T-cell (primary cell): ENCODE measurements around the gene USP6NL. TPM values are rescaled to one million over a fixed set of nuclear protein-coding genes. Genes with fewer than 3 reads are reported as not detected.

Source experiments
- ATAC-seq, 4 experiments: fragments of 200-7000 bp in 3 of 4; fragments of 150-1000 bp in 1 of 4; cut with Tn5 transposase; replicated peaks in 1 of 4; 1 replicate in 3 of 4; 2 replicates in 1 of 4; pipeline ENCODE4 v1.10.0; 2021; ENCODE audit warnings: moderate library complexity in 3 of 4, mild to moderate bottlenecking in 2 of 4, moderate number of reproducible peaks in 1 of 4
- CTCF ChIA-PET, 2 donors: fragments of 300-600 bp; sonication (Branson Sonifier 250); formaldehyde crosslinking; loops; one replicate each; lab custom pipeline; 2022; ENCODE audit warnings: antibody characterized with exemption in 2 of 2; lab: Charles Lee
- POLR2A ChIA-PET, 2 donors: fragments of 300-600 bp; sonication (Branson Sonifier 250); formaldehyde crosslinking; loops; one replicate each; lab custom pipeline; 2022; ENCODE audit warnings: antibody characterized with exemption in 2 of 2; lab: Charles Lee
- DNase-seq, 35 experiments: peaks; one replicate each; pipeline versions ENCODE4 v3.0.0 to v3.0.0-alpha.2; 2013 to 2023
- H3K27ac ChIP-seq: one replicate; pipeline ENCODE4 v1.5.1; 2013; ENCODE audit warnings: low read length
- H3K27me3 ChIP-seq, 2 experiments: replicated peaks in 1 of 2; 1 replicate in 1 of 2; 2 replicates in 1 of 2; pipeline versions ENCODE4 v1.6.1 to v1.7.0; 2013; ENCODE audit warnings: low read length in 1 of 2, mixed read lengths in 1 of 2; ENCODE audit not compliant: control insufficient read depth in 2 of 2, insufficient read depth in 2 of 2; ENCODE audit errors: extremely low read depth in 1 of 2
- H3K36me3 ChIP-seq, 2 donors: 1 replicate in 1 of 2; 2 replicates in 1 of 2; pipeline versions ENCODE4 v1.6.1 to v1.7.0; 2013; ENCODE audit warnings: low read length in 1 of 2; ENCODE audit not compliant: control insufficient read depth in 2 of 2, insufficient read depth in 1 of 2; ENCODE audit errors: extremely low read depth in 1 of 2
- H3K4me1 ChIP-seq, 2 experiments: 1 replicate in 1 of 2; 2 replicates in 1 of 2; pipeline versions ENCODE4 v1.6.1 to v1.7.0; 2013; ENCODE audit warnings: low read length in 2 of 2, mixed read lengths in 1 of 2; ENCODE audit not compliant: insufficient read depth in 2 of 2, control insufficient read depth in 1 of 2; ENCODE audit errors: extremely low read depth in 1 of 2
- H3K4me3 ChIP-seq, 2 donors: 1 replicate in 1 of 2; 2 replicates in 1 of 2; pipeline versions ENCODE4 v1.5.1 to v1.7.0; 2013; ENCODE audit warnings: mild to moderate bottlenecking in 2 of 2, low read length in 1 of 2, moderate library complexity in 1 of 2; ENCODE audit not compliant: control insufficient read depth in 1 of 2; ENCODE audit errors: extremely low read depth in 1 of 2
- H3K9me3 ChIP-seq: 2 replicates; pipeline ENCODE4 v1.7.0; 2013
- H3K27ac Mint-ChIP-seq, 2 donors: one replicate each; pipeline ENCODE4 v1.8.0; 2020 to 2021; ENCODE audit warnings: mild to moderate bottlenecking in 2 of 2, mixed read lengths in 2 of 2
- H3K27me3 Mint-ChIP-seq, 2 donors: one replicate each; pipeline ENCODE4 v1.8.0; 2021 to 2022; ENCODE audit warnings: mixed read lengths in 2 of 2
- H3K36me3 Mint-ChIP-seq: one replicate; pipeline ENCODE4 v1.8.0; 2021; ENCODE audit warnings: mixed read lengths
- H3K4me1 Mint-ChIP-seq, 3 donors: one replicate each; pipeline ENCODE4 v1.8.0; 2020 to 2022; ENCODE audit warnings: mixed read lengths in 3 of 3, mild to moderate bottlenecking in 1 of 3
- H3K4me3 Mint-ChIP-seq, 3 donors: one replicate each; pipeline ENCODE4 v1.8.0; 2020 to 2022; ENCODE audit warnings: mild to moderate bottlenecking in 3 of 3, mixed read lengths in 3 of 3, moderate library complexity in 3 of 3
- H3K9me3 Mint-ChIP-seq, 3 donors: one replicate each; pipeline ENCODE4 v1.8.0; 2020 to 2022; ENCODE audit warnings: mixed read lengths in 3 of 3
- WGBS: methylation state at CpG from one replicate; pipeline ENCODE4 v1.1.5; 2013; ENCODE audit warnings: missing lambda C conversion rate; ENCODE audit not compliant: insufficient coverage; 5-methylcytosine and 5-hydroxymethylcytosine counted together
- total RNA-seq, 35 experiments: library from RNA in 6 of 35; stranded (reverse) in 6 of 35; fragments of 120-200 nt in 1 of 35; gene quantifications; one replicate each; pipeline versions ENCODE4 v1.2.1 to v1.2.4 and lab custom pipeline; 2013 to 2026

USP6NL gene
- total RNA-seq, 5 donors from 2014 or later (not counting 1 experiment from before 2014, with no cell fraction given) = 3.9 to 7.6 (median 4.6) TPM

GRCh38 chr10:11610826-11611247 is 613 bp downstream of the USP6NL start:
- Mint-ChIP-seq H3K9me3 (peaks cover 0 to 2% (median 0%) of the 10 kb centered on the region in 3 donors), H3K4me1 (peaks cover 49 to 60% (median 50%) of the 10 kb centered on the region in 3 donors), H3K27ac (peak overlapping the region; percentile 45 to 57), H3K4me3 (peak overlapping the region; percentile 85 to 87 (median 86)), H3K36me3 (no peaks in the 10 kb centered on the region), H3K27me3 (no peaks in the 10 kb centered on the region)
- ChIA-PET CTCF (no interaction called here), POLR2A (no interaction called here)
- Histone ChIP-seq H3K36me3 (no peaks in the 10 kb centered on the region), H3K4me3 (peak overlapping the region; percentile 69 to 88), H3K4me1 (peaks cover 10 to 14% of the 10 kb centered on the region in 2 experiments), H3K27ac (no peak overlapping the region), H3K27me3 (peaks cover 0 to 5% of the 10 kb centered on the region in 2 experiments), H3K9me3 (no peaks in the 10 kb centered on the region)
- WGBS = 1% methylated on average over 43 of the region's 43 CpGs
- DNase-seq (peak in 21 of 35 experiments; percentile 4 to 46 (median 16)), ATAC-seq (peak; percentile 25 to 50 (median 31))

- H3K9me3 ChIP-seq = no peaks in the 10 kb centered on the region
- ATAC-seq (no peak), DNase-seq (no peak)
- ChIA-PET CTCF (interaction anchor here in 1 of 2 donors (0.7 kb wide), 1 partner anchor 39 kb away, joined by 4 read pairs; no protein-coding TSS in a partner anchor), POLR2A (no interaction called here)
- peak overlapping the region; percentile 85 to 87 (median 86) for H3K4me3 Mint-ChIP-seq
- H3K27ac ChIP-seq = no peak overlapping the region
- no peaks in the 10 kb centered on the region for H3K36me3 Mint-ChIP-seq
- no peaks in the 10 kb centered on the region for H3K27me3 Mint-ChIP-seq
- WGBS = 0% methylated on average over 1 of the region's 9 CpGs
- H3K27ac Mint-ChIP-seq = peak overlapping the region; percentile 45 to 57
- peaks cover 54 to 66% (median 56%) of the 10 kb centered on the region in 3 donors for H3K4me1 Mint-ChIP-seq
- H3K4me1 ChIP-seq = peaks cover 10 to 14% of the 10 kb centered on the region in 2 experiments
- H3K36me3 ChIP-seq = no peaks in the 10 kb centered on the region
- H3K4me3 ChIP-seq = peak overlapping the region; percentile 69 to 88
- H3K9me3 Mint-ChIP-seq = no peaks in the 10 kb centered on the region
- peaks cover 0 to 5% of the 10 kb centered on the region in 2 experiments for H3K27me3 ChIP-seq
Measured at GRCh38 chr10:11610166-11610825, 1.2 kb downstream of the USP6NL start.

- no CpG with 5 or more reads among the region's 3 CpGs for WGBS
- Mint-ChIP-seq H3K4me3 (peak overlapping the region in 2 of 3 donors; percentile 19 to 32), H3K4me1 (peaks cover 56 to 70% (median 61%) of the 10 kb centered on the region in 3 donors), H3K36me3 (no peaks in the 10 kb centered on the region), H3K27me3 (no peaks in the 10 kb centered on the region), H3K27ac (peak overlapping the region in 1 of 2 donors; percentile 32), H3K9me3 (no peaks in the 10 kb centered on the region)
- no peaks in the 10 kb centered on the region for H3K9me3 ChIP-seq
- no peak overlapping the region for H3K4me3 ChIP-seq
- no peak overlapping the region for H3K27ac ChIP-seq
- POLR2A ChIA-PET = no interaction called here
- peaks cover 0 to 5% of the 10 kb centered on the region in 2 experiments for H3K27me3 ChIP-seq
- CTCF ChIA-PET = interaction anchor here (0.5 to 0.7 kb wide), 2 partner anchors 40 to 109 kb away, joined by 4 read pairs; no protein-coding TSS in a partner anchor
- H3K4me1 ChIP-seq = peaks cover 12 to 14% of the 10 kb centered on the region in 2 experiments
- DNase-seq = no peak
- no peaks in the 10 kb centered on the region for H3K36me3 ChIP-seq
- no peak for ATAC-seq
Measured at GRCh38 chr10:11609492-11610093, 1.9 kb downstream of the USP6NL start.

GRCh38 chr10:11609052-11609451 is 2.4 kb downstream of the USP6NL start:
- Mint-ChIP-seq H3K9me3 (no peaks in the 10 kb centered on the region), H3K27me3 (no peaks in the 10 kb centered on the region), H3K27ac (peak overlapping the region in 1 of 2 donors; percentile 20), H3K36me3 (no peaks in the 10 kb centered on the region), H3K4me1 (peaks cover 56 to 68% (median 62%) of the 10 kb centered on the region in 3 donors), H3K4me3 (peak overlapping the region in 1 of 3 donors; percentile 19)
- no peak for DNase-seq
- Histone ChIP-seq H3K27ac (no peak overlapping the region), H3K4me3 (no peak overlapping the region), H3K27me3 (peaks cover 0 to 5% of the 10 kb centered on the region in 2 experiments), H3K36me3 (no peaks in the 10 kb centered on the region), H3K9me3 (no peaks in the 10 kb centered on the region), H3K4me1 (peaks cover 14 to 15% of the 10 kb centered on the region in 2 experiments)
- 100% methylated on average over 3 of the region's 7 CpGs for WGBS
- no peak for ATAC-seq
- CTCF ChIA-PET = interaction anchor here in 1 of 2 donors (0.7 kb wide), 1 partner anchor 21 kb away, joined by 4 read pairs; no protein-coding TSS in a partner anchor
- POLR2A ChIA-PET = no interaction called here

GRCh38 chr10:11608159-11609013 is 3.1 kb downstream of the USP6NL start:
- WGBS = 85% methylated on average over 6 of the region's 10 CpGs
- no peaks in the 10 kb centered on the region for H3K9me3 Mint-ChIP-seq
- Histone ChIP-seq H3K4me1 (peaks cover 14 to 15% of the 10 kb centered on the region in 2 experiments), H3K36me3 (no peaks in the 10 kb centered on the region), H3K27ac (no peak overlapping the region), H3K9me3 (no peaks in the 10 kb centered on the region), H3K27me3 (peaks cover 0 to 4% of the 10 kb centered on the region in 2 experiments), H3K4me3 (no peak overlapping the region)
- H3K27me3 Mint-ChIP-seq = no peaks in the 10 kb centered on the region
- DNase-seq (no peak), ATAC-seq (no peak)
- CTCF ChIA-PET = interaction anchor here in 1 of 2 donors (0.5 to 0.7 kb wide), 3 partner anchors 9 to 20 kb away, joined by 3 to 4 read pairs (median 3); no protein-coding TSS in a partner anchor
- H3K27ac Mint-ChIP-seq = no peak overlapping the region
- no peaks in the 10 kb centered on the region for H3K36me3 Mint-ChIP-seq
- no peak overlapping the region for H3K4me3 Mint-ChIP-seq
- H3K4me1 Mint-ChIP-seq = peaks cover 60 to 71% (median 63%) of the 10 kb centered on the region in 3 donors
- POLR2A ChIA-PET = interaction anchor here in 1 of 2 donors (0.6 kb wide), 1 partner anchor 442 kb away, joined by 4 read pairs; no protein-coding TSS in a partner anchor
